Upper lobe of left lung (tissue), 4 donors: ENCODE measurements around the gene NFATC3.

Source experiments
- EP300 ChIP-seq, 4 donors: sonication (generic); formaldehyde crosslinking; IDR thresholded peaks; one replicate each; pipeline ENCODE4 v1.5.1; 2017; ENCODE audit warnings: antibody characterized with exemption in 4 of 4, control low read depth in 2 of 4
- POLR2A ChIP-seq, 4 donors: fragments of 450-650 bp; IDR thresholded peaks; one replicate each; pipeline ENCODE4 v1.5.1; 2016 to 2017; ENCODE audit warnings: antibody characterized with exemption in 4 of 4, mild to moderate bottlenecking in 2 of 4
- POLR2AphosphoS5 ChIP-seq, 2 donors: sonication (generic); formaldehyde crosslinking; IDR thresholded peaks; one replicate each; pipeline ENCODE4 v1.5.1; 2017; ENCODE audit warnings: antibody characterized with exemption in 2 of 2
- TF ChIP-seq, protein P1 (sequence below), 6 experiments: fragments of 450-650 bp in 4 of 6; fragments of 200-600 bp in 2 of 6; sonication (generic) in 2 of 6; IDR thresholded peaks; one replicate each; pipeline ENCODE4 v1.5.1; 2016 to 2019; ENCODE audit warnings: antibody characterized with exemption in 6 of 6

DNA sequence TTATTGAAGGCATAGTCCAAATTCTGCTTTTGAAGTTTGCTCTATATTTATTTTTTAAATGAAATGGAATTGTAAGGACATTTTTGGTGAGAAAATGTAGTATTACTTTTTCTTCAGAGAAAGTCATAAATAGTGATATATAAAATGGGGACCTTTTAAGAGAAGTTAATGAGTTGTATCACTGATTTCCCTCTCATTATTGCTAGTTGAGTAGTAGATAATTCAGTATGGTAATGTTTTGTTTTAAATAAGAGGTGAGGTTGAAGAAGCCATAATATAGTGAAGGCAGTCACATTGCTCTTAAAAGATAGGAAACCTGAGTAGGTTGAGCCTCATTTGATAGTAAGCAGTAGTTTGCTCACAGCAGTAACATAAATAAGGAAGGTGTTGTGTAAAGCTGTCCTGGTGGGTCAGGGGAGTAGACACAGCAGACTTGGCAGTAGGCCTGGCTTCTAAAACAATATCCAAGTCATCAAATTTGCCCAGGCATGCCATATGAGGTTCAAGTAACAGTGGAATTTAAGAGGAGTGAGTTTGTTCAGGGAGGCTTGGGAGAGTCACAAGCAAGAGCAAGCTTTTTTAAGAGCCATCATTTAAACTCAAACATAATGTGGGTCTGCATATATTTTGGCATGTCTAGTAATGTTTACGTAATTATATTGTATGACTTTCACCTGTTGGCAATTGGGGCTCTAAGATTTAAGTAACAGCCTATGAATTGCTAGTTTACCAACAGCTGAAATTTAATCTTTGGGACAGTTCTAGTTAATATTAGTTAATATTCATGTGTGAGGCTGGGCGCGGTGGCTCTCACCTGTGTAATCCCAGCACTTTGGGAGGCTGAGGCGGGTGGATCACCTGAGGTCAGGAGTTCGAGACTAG lies 6.5 kb downstream of the NFATC3 start:
- TF ChIP-seq, protein P1, sequence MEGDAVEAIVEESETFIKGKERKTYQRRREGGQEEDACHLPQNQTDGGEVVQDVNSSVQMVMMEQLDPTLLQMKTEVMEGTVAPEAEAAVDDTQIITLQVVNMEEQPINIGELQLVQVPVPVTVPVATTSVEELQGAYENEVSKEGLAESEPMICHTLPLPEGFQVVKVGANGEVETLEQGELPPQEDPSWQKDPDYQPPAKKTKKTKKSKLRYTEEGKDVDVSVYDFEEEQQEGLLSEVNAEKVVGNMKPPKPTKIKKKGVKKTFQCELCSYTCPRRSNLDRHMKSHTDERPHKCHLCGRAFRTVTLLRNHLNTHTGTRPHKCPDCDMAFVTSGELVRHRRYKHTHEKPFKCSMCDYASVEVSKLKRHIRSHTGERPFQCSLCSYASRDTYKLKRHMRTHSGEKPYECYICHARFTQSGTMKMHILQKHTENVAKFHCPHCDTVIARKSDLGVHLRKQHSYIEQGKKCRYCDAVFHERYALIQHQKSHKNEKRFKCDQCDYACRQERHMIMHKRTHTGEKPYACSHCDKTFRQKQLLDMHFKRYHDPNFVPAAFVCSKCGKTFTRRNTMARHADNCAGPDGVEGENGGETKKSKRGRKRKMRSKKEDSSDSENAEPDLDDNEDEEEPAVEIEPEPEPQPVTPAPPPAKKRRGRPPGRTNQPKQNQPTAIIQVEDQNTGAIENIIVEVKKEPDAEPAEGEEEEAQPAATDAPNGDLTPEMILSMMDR (IDR thresholded peaks at IDR 0.05) = no peak
- TF ChIP-seq POLR2A (IDR thresholded peaks at IDR 0.05) = no peak
- no peak for TF ChIP-seq POLR2AphosphoS5 (IDR thresholded peaks at IDR 0.05)
- no peak for TF ChIP-seq EP300 (IDR thresholded peaks at IDR 0.05)
